Keratinocyte (primary cell): Measurements from ENCODE around the gene DIPK2B. TPM values are rescaled to one million over a fixed set of nuclear protein-coding genes. Genes with fewer than 3 reads are reported as not detected.

ENCODE experiments used
- DNase-seq: peaks from one replicate; pipeline ENCODE4 v3.0.0-alpha.2; 2011; ENCODE audit warnings: low read depth, missing footprints, low spot score
- FAIRE-seq: peaks from 2 replicates; lab custom pipeline; 2011; peaks lifted over from hg19 to GRCh38; lab: Jason Lieb, UNC
- H2AFZ ChIP-seq: 2 replicates; pipeline ENCODE4 v1.6.0; 2012; ENCODE audit warnings: low read length, control low read depth, inconsistent platforms; ENCODE audit not compliant: control insufficient read depth
- H3K27ac ChIP-seq: 2 replicates; pipeline ENCODE4 v1.5.1; 2011; ENCODE audit warnings: low read length; ENCODE audit not compliant: control insufficient read depth, insufficient read depth
- H3K27me3 ChIP-seq: 3 replicates; pipeline ENCODE4 v1.6.0; 2011; ENCODE audit warnings: low read length; ENCODE audit not compliant: control insufficient read depth, insufficient read depth; ENCODE audit errors: extremely low read depth
- H3K36me3 ChIP-seq, 2 experiments: 2 replicates in 1 of 2; 3 replicates in 1 of 2; pipeline ENCODE4 v1.5.1; 2011; ENCODE audit warnings: low read length in 2 of 2, mild to moderate bottlenecking in 1 of 2; ENCODE audit not compliant: control insufficient read depth in 2 of 2, insufficient read depth in 2 of 2; ENCODE audit errors: extremely low read depth in 1 of 2
- H3K4me1 ChIP-seq: 3 replicates; pipeline ENCODE4 v1.5.1; 2011; ENCODE audit warnings: low read length; ENCODE audit not compliant: control insufficient read depth, insufficient read depth; ENCODE audit errors: extremely low read depth
- H3K4me2 ChIP-seq: 3 replicates; pipeline ENCODE4 v1.6.0; 2011; ENCODE audit warnings: low read depth, low read length; ENCODE audit not compliant: control insufficient read depth, insufficient read depth; ENCODE audit errors: extremely low read depth
- H3K4me3 ChIP-seq, 3 experiments: fragments of 200-600 bp in 1 of 3; sonication (generic) in 1 of 3; 2 replicates in 2 of 3; 3 replicates in 1 of 3; pipeline ENCODE4 v1.5.1; 2011 to 2016; ENCODE audit warnings: low read length in 3 of 3, mild to moderate bottlenecking in 3 of 3, control low read depth in 2 of 3, inconsistent platforms in 1 of 3, low read depth in 1 of 3, mixed read lengths in 1 of 3, mixed run types in 1 of 3, moderate library complexity in 1 of 3; ENCODE audit not compliant: control insufficient read depth in 2 of 3, insufficient read depth in 2 of 3; ENCODE audit errors: extremely low read depth in 1 of 3
- H3K79me2 ChIP-seq: 2 replicates; pipeline ENCODE4 v1.6.0; 2012; ENCODE audit warnings: low read length; ENCODE audit not compliant: control insufficient read depth, insufficient read depth
- H3K9ac ChIP-seq: 3 replicates; pipeline ENCODE4 v1.6.0; 2011; ENCODE audit warnings: low read length; ENCODE audit not compliant: control insufficient read depth, insufficient read depth; ENCODE audit errors: extremely low read depth
- H3K9me1 ChIP-seq: 3 replicates; pipeline ENCODE4 v1.6.0; 2011; ENCODE audit warnings: low read length; ENCODE audit not compliant: control insufficient read depth, insufficient read depth; ENCODE audit errors: extremely low read depth
- H3K9me3 ChIP-seq: 2 replicates; pipeline ENCODE4 v1.5.1; 2012; ENCODE audit warnings: low read depth, low read length; ENCODE audit not compliant: control insufficient read depth
- H4K20me1 ChIP-seq: 3 replicates; pipeline ENCODE4 v1.6.0; 2011; ENCODE audit warnings: low read length; ENCODE audit not compliant: control insufficient read depth, insufficient read depth; ENCODE audit errors: extremely low read depth
- CTCF ChIP-seq, 3 experiments: IDR thresholded peaks in 1 of 3; conservative IDR thresholded peaks in 1 of 3; optimal IDR thresholded peaks in 1 of 3; 2 replicates in 2 of 3; 3 replicates in 1 of 3; pipeline versions ENCODE3 to v1.5.1; 2011; ENCODE audit warnings: low read length in 3 of 3, mild to moderate bottlenecking in 3 of 3, moderate library complexity in 2 of 3, control low read depth in 1 of 3, inconsistent platforms in 1 of 3; ENCODE audit not compliant: insufficient read depth in 2 of 3; ENCODE audit errors: extremely low read depth in 1 of 3
- EZH2 ChIP-seq: IDR thresholded peaks from one replicate; pipeline ENCODE4 v1.6.1; 2012; ENCODE audit warnings: inconsistent platforms, mild to moderate bottlenecking, low read length, moderate library complexity
- dilution Hi-C: fragments of 300-500 bp; cut with MboI; formaldehyde crosslinking; loops from one replicate; pipeline ENCODE4 v1.7.0; 2020; ENCODE audit warnings: low sequenced_read_pairs; ENCODE audit not compliant: extremely low pct_ligation_motif_present
- polyA plus RNA-seq, 5 experiments: library from polyadenylated mRNA; depleted of rRNA in 3 of 5; stranded (reverse) in 3 of 5; stranded (forward) in 1 of 5; unstranded in 1 of 5; fragments of >200 nt; gene quantifications; 1 replicate in 1 of 5; 2 replicates in 3 of 5; 3 replicates in 1 of 5; pipeline versions ENCODE4 v1.2.1 to v1.2.3, GENCODE V29; 2011 to 2012; ENCODE audit warnings: missing spikeins in 2 of 5, low read depth in 1 of 5, low replicate concordance in 1 of 5

Gene DIPK2B
- polyA plus RNA-seq, 1 donor (not counting 4 experiments of a cell fraction or from before 2014, with no cell fraction given): not detected

- Histone ChIP-seq H2AFZ (no peak overlapping the region), H3K9ac (no peak overlapping the region), H3K4me1 (no peaks in the 10 kb centered on the region), H3K4me2 (no peak overlapping the region), H3K9me3 (no peaks in the 10 kb centered on the region), H3K79me2 (no peaks in the 10 kb centered on the region), H3K4me3 (no peak overlapping the region), H4K20me1 (no peaks in the 10 kb centered on the region), H3K27me3 (peaks cover 6% of the 10 kb centered on the region), H3K9me1 (no peaks in the 10 kb centered on the region), H3K27ac (no peak overlapping the region), H3K36me3 (no peaks in the 10 kb centered on the region)
- dilution Hi-C loops: no loop called here
- TF ChIP-seq EZH2: no peak
- TF ChIP-seq CTCF (optimal IDR thresholded peaks at IDR 0.05 in 1 of 3, IDR thresholded peaks at IDR 0.05 in 1 of 3, conservative IDR thresholded peaks at IDR 0.05 in 1 of 3; ENCODE audit: extremely low read depth in 1 of 3, insufficient read depth in 2 of 3, low read length in 3 of 3): no peak
- FAIRE-seq (no peak), DNase-seq (no peak)
These were observed 43.0 kb downstream of the DIPK2B start for GRCh38 chrX:45157647-45158046.

DNA sequence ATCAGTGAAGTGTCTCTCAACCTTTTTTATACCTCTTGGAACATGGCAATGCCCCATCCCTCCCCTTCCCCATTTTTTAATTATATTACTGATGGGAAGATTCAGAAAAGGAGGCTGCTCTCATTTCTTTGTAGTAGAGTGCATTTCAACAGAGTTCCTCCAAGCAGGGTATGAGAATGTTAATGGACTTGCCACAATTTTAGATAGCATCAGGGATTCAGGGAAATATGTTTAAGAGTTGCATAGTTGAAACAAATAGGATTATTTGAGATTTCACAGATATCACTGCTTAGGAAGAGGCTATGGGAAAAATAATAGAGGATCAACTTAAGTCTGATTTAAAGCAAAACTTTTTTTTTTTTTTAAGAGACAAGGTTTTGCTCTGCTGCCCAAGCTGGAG is 46.2 kb downstream of the DIPK2B start:
- Histone ChIP-seq H4K20me1 (no peaks in the 10 kb centered on the region), H2AFZ (no peak overlapping the region), H3K27ac (no peak overlapping the region), H3K9ac (no peak overlapping the region), H3K9me3 (no peaks in the 10 kb centered on the region), H3K79me2 (no peaks in the 10 kb centered on the region), H3K9me1 (no peaks in the 10 kb centered on the region), H3K27me3 (peaks cover 11% of the 10 kb centered on the region), H3K4me3 (no peak overlapping the region), H3K4me2 (no peak overlapping the region), H3K36me3 (no peaks in the 10 kb centered on the region), H3K4me1 (no peaks in the 10 kb centered on the region)
- dilution Hi-C loops: no loop called here
- DNase-seq (no peak), FAIRE-seq (no peak)
- TF ChIP-seq CTCF (optimal IDR thresholded peaks at IDR 0.05 in 1 of 3, IDR thresholded peaks at IDR 0.05 in 1 of 3, conservative IDR thresholded peaks at IDR 0.05 in 1 of 3; ENCODE audit: extremely low read depth in 1 of 3, insufficient read depth in 2 of 3, low read length in 3 of 3) (no peak), EZH2 (no peak)
